Frontal cortex (tissue), 4 donors: ENCODE data around the gene SWI5. TPM values are rescaled to one million over a fixed set of nuclear protein-coding genes. Genes with fewer than 3 reads are reported as not detected.
A peak's percentile ranks its signal among the peaks of the same experiment; 100 is the strongest.

Experiments used
- DNase-seq, 2 donors: peaks; one replicate each; pipeline ENCODE4 v3.0.0; 2012; ENCODE audit warnings: low spot score in 2 of 2
- FAIRE-seq: peaks from 2 replicates; lab custom pipeline; 2012; peaks lifted over from hg19 to GRCh38; lab: Jason Lieb, UNC
- total RNA-seq: library from RNA; depleted of rRNA; stranded (reverse); fragments of >200 nt; gene quantifications from one replicate; pipeline ENCODE4 v1.2.3, GENCODE V29; 2014
- donor health status: control.
- donor health status: control.
- donor health status: control.

SWI5 gene
- total RNA-seq, 1 donor from 2014 or later: 3.7 TPM

- DNase-seq (no peak), FAIRE-seq (no peak)
Observed at GRCh38 chr9:128250839-128251731, 25.0 kb upstream of the SWI5 start.

GRCh38 chr9:128251732-128252100, 24.4 kb upstream of the SWI5 start:
- no peak for FAIRE-seq
- DNase-seq: no peak

- FAIRE-seq: no peak
- no peak for DNase-seq
Observed at GRCh38 chr9:128252317-128253139, 23.5 kb upstream of the SWI5 start.

GRCh38 chr9:128253140-128253990, 22.7 kb upstream of the SWI5 start:
- DNase-seq (no peak), FAIRE-seq (no peak)

GRCh38 chr9:128253991-128254346, 22.1 kb upstream of the SWI5 start:
- DNase-seq: no peak
- FAIRE-seq: no peak

- no peak for FAIRE-seq
- DNase-seq: no peak
Observed at GRCh38 chr9:128254362-128254761, 21.7 kb upstream of the SWI5 start.

GRCh38 chr9:128254855-128255759, 21.0 kb upstream of the SWI5 start:
- FAIRE-seq: no peak
- DNase-seq: peak; percentile 66 to 78

GRCh38 chr9:128257086-128257825, 18.8 kb upstream of the SWI5 start:
- FAIRE-seq: no peak
- no peak for DNase-seq

- FAIRE-seq (no peak), DNase-seq (no peak)
Observed at GRCh38 chr9:128257907-128258306, 18.2 kb upstream of the SWI5 start.

- no peak for FAIRE-seq
Observed at GRCh38 chr9:128258326-128258725, 17.8 kb upstream of the SWI5 start.

GRCh38 chr9:128259156-128259555, 16.9 kb upstream of the SWI5 start:
- DNase-seq: no peak
- no peak for FAIRE-seq

More at GRCh38 chr9:128258326-128258725, 17.8 kb upstream of the SWI5 start:
- DNase-seq: no peak

- DNase-seq: no peak
- FAIRE-seq: no peak
Observed at GRCh38 chr9:128260340-128260739, 15.7 kb upstream of the SWI5 start.

GRCh38 chr9:128262687-128263086, 13.4 kb upstream of the SWI5 start:
- DNase-seq (no peak), FAIRE-seq (no peak)

GRCh38 chr9:128265348-128265847, 10.7 kb upstream of the SWI5 start:
- FAIRE-seq (no peak), DNase-seq (no peak)

GRCh38 chr9:128266868-128267590, 9.0 kb upstream of the SWI5 start:
- FAIRE-seq: no peak
- no peak for DNase-seq

- FAIRE-seq (no peak), DNase-seq (no peak)
Observed at GRCh38 chr9:128271112-128271511, 5.0 kb upstream of the SWI5 start.

- FAIRE-seq (no peak), DNase-seq (no peak)
Observed at GRCh38 chr9:128271512-128271911, 4.6 kb upstream of the SWI5 start.

- FAIRE-seq (no peak), DNase-seq (no peak)
Observed at GRCh38 chr9:128274245-128274644, 1.8 kb upstream of the SWI5 start.
